ENCODE results near the gene CHRNA3.

Gene CHRNA3

DNA sequence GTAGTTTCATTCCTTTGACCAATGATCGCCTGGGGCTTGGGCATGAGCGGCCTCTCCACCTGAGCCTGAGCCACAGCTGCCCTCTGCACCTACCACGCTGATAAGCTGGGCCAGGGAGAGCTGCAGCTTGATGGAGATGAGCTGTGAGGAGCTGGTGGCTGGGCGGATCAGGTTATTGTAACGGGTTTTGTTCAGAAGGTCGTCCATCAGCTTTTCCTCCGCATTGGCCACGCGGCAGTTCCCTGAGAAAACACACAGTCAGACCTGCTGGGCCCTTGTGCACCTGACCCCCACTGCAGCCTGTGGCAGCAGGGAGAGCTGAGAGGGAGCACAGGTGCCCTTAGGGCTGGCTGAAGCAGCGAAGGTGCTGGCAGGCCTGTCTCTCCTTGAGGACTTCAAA is 14.6 kb upstream of the CHRNA3 start:
- no peak for DNase-seq

DNA sequence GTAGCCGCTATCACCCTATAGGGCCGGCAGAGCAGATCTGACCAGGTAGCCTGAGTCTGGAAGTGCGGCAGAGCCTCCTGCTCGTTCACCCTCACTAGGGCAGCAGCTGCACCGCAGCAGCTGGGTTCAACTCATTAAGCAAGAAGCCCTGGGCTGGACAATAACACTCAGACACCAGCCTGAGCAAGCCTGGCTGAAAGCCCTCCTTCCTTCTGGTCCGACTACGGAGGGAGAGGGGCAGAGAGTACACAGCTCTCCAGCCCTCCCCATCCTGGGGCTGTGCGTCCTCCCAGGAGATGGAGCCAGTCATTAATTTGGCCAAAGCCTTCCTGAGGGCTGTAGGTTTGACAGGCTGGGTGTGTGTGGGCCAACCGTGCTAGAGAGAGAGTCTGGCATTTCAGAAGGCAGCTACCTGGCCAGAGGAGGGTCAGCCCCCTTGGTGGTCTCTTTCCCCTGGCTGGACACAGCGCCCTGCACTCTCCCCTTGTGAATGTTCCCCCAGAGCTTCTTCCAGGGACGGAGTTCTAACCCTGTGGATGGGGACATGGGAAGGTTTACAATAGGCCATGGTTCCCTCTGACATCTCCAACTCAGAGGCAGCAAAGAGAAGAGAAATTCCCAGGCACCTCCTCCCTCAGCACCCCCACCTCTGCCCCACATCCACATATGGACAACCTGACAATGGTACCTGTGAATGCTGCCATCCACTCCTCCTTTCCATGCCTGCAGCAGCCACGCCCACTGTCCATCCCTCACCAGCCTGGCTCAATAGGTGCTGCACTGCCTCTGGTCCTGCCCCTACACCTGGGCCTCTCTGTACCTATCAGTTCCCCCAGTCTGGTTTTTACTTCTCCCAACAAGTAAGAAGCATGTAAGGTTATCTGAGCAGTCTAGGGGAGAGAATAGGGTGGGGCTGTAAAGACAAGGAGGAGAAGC is 13.7 kb upstream of the CHRNA3 start:
- DNase-seq: no peak

DNA sequence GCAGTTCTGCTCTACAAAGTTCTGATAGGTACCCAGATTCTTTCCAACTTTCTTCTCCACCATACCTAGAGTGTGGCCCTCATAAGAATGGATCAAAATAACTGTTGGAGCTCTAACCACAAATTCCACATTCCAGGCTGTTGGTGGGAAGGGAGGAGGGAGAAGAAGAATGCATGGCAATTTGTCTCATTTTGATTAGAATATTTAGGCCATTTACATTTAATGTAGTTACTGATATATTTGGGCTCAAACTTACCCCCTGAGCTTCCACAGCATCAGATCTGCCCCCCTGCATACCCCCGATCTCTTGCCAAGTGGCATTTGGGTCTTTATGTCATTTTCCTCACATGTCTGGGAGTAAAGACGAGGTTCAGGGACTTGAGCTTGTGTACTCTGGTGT is 12.6 kb upstream of the CHRNA3 start:
- DNase-seq: no peak

- no peak for DNase-seq
Observed at GRCh38 chr15:78630886-78631633, 10.3 kb upstream of the CHRNA3 start.

DNA sequence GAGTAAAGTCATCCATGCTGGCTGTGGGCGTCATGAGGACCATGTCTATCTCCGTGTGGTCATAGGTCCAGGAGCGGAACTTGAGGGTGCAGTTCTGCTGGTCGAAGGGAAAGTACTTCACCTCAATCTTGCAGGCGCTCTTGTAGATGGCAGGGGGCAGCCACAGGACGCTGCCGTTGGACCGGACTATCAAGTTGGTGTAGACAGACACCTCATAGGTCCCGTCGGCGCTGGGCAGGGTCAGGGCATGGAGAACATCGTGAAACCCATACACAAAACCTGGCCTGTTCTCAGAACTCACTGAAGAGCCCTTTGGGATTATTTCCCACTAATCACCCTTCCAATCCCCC is 8.9 kb upstream of the CHRNA3 start:
- DNase-seq: no peak

DNA sequence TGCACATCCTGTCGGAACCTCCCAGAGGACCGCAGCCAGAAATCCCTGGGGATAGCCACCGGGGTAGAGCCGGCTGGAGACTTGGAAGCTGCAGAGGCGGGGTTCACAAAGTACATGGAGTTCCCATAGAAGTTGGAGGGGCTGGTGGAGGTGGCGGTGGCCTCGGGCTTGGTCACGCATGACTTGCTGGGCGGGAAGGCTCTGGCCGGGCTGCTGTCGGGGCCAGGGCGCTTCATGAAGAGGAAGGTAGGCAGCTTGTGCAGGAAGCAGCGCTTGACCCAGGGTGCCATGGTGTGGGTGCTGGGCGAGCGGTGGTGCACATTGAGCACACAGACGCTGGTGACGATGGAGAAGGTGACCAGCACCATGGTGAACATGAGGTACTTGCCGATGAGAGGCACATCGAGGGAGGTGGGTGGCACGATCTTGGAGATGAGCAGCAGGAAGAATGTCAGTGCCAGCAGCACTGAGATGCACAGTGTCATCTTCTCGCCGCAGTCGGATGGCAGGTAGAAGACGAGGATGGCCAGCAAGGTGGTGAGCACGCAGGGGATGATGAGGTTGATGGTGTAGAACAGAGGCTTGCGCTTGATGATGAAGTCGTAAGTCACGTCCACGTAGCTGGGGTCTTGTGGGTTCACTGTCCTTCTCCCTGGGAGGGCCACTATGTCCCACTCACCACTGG is 8.4 kb upstream of the CHRNA3 start:
- DNase-seq: no peak

- DNase-seq: no peak
Observed at GRCh38 chr15:78628227-78628626, 7.4 kb upstream of the CHRNA3 start.

GRCh38 chr15:78627348-78627747 is 6.6 kb upstream of the CHRNA3 start:
- no peak for DNase-seq

DNA sequence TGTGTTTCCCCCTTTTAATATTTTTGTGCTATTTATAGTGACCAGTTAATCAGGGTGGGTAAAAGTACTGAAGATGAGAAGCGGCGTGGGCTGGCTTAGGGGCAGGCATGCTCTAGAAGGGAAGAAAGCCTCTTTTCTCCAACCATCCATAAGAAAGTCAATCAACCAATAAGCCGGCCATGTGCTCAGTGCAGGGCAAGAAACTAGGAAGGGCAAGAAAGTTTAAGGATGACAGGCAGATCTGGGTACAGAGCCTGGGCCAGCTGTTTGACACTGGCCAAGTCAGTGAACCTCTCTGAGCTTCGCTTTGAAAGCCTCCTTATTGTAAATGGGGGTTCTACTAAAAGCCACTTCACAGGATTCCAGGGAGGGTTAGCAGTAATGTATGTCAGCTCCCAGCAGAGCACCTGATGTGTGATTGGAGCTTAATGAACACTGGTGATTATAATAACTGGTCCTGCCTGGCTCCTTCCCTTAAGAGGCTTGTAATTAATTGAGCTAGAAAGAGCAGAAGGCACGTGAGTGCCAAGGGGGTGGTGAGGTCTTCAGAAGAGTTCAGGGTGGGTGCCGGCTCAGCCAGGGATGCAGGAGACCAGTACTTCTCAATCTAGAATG is 5.7 kb upstream of the CHRNA3 start:
- no peak for DNase-seq

DNA sequence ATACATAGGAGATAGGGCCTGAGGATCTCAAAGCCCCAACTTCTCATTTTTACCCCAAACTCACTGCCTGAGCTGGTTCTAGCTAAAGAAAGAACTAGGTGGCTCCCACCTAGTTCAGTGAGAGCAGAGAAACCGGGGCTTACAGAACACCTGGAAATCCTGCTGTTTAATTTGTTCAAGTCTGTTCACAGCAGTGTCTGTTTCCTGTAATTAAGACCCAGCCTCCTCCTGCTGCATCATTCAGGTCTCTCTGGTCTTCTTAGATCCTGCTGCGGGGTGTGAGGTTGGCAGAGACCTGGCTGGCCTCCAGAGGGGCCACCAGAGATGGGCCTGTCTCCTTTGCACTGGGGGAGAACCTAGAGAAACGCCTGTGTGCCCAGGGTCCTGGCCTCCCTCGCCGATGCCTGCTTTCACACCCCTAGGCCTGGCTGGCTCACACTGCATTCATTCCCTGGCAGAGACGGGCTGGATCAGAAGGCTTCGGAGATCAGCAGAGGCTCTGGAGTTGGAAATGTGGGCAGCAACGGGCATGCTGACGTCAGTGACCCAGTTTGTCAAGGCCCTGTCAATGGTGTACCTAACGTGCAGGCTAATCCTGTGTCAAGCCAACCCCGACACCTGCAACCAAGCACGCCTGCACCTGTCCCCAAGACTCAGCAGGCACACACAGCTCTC is 4.9 kb upstream of the CHRNA3 start:
- DNase-seq: no peak

GRCh38 chr15:78624651-78625590 is 4.1 kb upstream of the CHRNA3 start:
- no peak for DNase-seq

DNA sequence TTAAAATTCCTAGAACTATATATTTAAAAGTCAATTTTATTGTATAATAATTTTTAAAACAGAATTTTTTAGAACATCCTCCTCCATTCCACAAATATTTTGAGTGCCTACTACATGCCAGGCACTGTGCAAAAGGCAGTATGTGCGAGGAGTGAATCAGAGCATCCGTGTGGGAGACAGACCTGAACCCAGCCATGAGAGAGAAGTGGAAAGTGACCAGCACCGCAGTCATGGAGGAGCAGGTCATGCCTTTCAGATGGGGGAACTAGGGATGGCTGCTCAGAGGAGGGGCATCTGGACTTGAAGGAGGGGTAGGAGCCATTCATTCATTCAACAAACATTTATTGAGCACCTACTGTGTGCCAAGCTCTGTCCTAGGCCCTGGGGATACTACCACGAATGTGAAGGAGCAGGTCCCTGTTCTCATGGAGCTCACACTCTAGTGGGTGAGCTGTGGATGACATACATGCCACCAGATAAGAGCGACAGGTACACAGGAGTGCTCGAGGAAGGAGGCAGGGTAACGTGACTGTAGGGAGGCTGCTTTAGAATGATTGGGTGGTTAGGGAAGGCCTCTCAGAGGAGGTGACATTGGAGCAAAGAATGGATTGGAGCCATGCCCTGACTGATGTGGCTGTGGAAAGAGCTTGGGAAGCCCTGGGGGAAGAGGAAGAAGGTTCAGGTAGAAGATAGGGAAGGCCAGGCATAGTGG is 3.1 kb upstream of the CHRNA3 start:
- no peak for DNase-seq

- no peak for DNase-seq
Observed at GRCh38 chr15:78621810-78622402, 1.1 kb upstream of the CHRNA3 start.

GRCh38 chr15:78620021-78620526 is 722 bp downstream of the CHRNA3 start:
- DNase-seq: no peak

DNA sequence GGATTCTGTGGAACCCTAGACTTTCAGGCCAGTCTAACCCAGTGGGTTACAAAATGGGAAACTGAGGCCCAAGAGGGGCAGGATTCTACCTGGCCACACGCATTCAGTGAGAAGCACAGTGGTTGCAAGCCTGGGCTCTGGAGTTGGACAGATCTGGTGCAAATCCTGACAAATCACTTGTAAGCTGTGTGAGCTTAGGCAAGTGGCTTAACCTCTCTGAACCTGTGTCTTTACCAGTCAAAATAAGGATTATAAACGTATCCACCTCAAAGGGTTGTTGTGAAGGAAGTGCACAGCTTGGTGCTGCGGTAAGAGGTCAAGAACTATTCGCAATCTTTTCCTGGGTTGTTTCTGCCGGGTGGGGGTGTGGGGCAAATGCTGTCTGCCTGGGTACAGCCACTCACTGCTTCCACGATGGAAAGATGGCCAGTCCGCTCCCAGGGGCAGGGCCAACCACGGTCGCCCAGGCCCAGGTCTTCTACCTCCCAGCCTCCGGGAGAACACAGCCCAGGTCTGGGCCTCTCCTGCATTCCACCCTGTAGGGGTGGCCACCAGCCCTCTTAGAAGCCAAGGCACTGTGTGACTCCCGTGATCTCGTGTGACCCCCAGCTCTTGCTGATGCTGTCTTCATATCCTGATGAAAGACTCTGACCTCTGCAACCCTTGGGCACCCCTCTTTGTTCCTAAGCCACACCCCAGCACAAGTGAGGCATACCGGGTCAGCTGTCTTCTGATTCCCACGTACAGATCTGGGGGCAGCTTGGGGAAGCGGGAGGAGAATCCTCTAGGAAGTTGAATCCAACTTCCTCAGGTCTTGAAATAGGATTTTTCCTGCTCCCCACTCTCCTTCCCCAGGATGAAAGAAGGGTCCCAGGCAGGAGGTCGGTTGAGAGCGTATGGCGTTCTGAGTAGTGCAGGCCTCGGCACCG is 1.5 kb downstream of the CHRNA3 start:
- no peak for DNase-seq

DNA sequence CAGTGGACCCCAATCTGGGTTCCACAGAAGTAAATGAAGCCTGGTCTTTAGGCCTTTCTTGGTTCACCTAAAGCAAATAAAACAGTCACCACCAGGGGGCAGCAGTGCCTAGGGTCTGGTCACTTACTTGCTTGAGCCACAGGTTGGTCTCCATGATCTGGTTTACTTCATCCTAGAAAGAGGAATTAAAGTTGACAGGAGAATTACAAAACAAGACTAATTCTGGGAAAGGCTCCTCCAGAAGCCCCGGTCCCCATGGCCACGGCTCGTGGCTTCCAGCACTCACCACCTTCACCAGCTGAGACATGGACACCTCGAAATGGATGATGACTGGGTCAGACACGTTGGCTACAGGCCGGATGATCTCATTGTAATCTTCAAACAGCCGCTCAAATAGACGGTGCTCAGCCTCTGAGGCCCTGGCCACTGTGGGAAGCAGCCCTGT is 2.3 kb downstream of the CHRNA3 start:
- peak; percentile 58 for DNase-seq

DNA sequence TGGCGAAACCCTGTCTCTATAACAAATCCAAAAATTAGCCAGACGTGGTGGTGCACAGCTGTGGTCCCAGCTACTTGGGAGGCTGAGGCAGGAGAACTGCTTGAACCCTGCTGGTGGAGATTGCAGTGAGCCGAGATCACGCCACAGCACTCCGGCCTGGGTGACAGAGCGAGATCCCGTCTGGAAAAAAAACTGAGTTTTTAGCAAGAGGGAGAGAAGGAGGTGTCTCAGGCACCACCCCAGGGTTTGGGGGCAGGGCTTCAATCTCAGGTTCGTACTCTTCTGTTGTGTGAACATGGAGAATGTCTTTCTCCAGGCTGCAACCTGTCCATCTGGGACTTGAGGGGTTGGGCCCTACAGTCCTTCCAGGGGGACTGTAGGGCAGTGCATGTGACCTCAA is 2.7 kb downstream of the CHRNA3 start:
- no peak for DNase-seq

DNA sequence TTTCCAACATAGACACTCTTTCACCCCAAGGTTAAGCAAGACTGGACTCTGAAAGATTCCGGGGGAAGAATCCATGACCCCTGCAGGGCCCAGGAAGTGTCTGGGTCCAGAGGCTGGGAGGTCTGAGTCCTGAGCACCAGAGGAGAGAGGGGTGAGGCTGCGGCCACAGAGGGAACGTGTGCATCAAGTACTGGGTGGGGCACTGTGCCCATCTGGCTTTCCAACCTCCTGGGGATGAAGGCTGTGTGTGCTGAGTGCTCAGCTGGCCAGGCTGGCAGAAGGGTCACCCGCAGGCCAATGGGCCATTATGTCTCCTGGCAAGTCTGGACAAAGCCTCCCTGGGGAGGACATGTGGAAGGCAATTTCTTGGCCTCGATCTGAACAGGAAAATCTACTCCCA is 3.3 kb downstream of the CHRNA3 start:
- no peak for DNase-seq

DNA sequence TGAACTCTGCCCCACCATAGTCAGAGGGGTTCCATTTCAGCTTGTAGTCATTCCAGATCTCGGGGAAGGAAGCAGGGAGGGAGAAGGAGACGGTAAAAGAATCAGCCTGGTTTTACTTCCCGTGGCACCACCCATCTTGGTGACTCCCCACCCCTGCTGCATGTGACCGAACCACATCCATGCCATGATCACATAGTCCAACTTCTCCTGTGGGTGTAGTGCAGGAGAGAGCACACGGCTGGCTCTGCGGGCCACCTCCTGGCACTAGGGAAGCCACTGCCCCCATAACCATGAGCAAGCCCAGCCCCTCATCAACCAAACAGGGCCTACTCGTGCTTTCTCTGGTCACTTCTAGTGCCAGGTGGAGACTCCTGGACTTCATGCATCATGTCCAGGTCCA is 3.7 kb downstream of the CHRNA3 start:
- no peak for DNase-seq
